ENCODE measurements around the gene ROCK1.
"Not testable (repeated sequence)": the region's sequence is repeated elsewhere in the genome, so short reads cannot be mapped to it uniquely, and the experiment has no call there.

The ROCK1 gene

GRCh38 chr18:20975077-20975476, 136.5 kb downstream of the ROCK1 start:
- no peak for DNase-seq (ENCODE audit: extremely low read depth, low read depth)
- no peak for TF ChIP-seq CTCF (IDR thresholded peaks at IDR 0.05; ENCODE audit: low read depth, low read length)

- no peak for DNase-seq (ENCODE audit: extremely low read depth, low read depth)
- peak; percentile 57 for TF ChIP-seq CTCF (IDR thresholded peaks at IDR 0.05; ENCODE audit: low read depth, low read length)
These were observed 139.7 kb downstream of the ROCK1 start for GRCh38 chr18:20971886-20972267.

DNA sequence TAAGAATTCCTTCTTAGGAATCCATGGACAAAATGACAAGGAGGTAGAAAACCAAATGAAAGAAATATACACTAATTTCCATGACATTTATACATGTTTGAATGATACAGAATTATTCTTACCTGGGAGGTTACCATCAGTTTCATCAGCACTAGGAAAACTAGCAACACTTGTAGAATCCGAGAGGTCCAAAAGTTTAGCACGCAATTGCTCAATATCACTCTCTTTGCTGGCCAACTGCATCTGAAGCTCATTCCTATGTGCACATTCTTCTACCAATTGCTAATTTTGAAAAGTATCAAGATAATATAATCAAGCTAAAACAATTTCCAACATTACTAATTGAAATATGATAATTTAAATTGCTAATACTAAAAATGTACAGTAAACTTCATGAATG, 144.8 kb downstream of the ROCK1 start:
- DNase-seq (ENCODE audit: extremely low read depth, low read depth), result no peak
- TF ChIP-seq CTCF (IDR thresholded peaks at IDR 0.05; ENCODE audit: low read depth, low read length), result no peak

DNA sequence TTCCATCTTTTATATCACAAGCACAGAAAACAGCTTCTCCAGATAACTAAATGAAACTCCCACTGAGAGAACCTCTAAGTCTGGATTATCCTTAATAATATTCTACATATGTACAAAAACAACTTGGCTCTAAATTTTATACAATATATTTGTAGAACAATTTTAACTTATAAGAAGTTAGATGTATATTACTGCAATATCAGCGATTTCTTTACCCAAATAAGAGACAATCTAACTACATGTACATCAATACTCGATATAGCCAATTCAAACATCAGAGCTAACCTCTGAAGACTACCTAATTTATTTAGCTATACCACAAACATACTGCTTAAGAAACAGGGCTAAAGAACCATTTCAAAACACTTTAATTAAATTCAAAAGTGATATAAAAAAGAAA, 148.6 kb downstream of the ROCK1 start:
- TF ChIP-seq CTCF (IDR thresholded peaks at IDR 0.05; ENCODE audit: low read depth, low read length), result no peak

DNA sequence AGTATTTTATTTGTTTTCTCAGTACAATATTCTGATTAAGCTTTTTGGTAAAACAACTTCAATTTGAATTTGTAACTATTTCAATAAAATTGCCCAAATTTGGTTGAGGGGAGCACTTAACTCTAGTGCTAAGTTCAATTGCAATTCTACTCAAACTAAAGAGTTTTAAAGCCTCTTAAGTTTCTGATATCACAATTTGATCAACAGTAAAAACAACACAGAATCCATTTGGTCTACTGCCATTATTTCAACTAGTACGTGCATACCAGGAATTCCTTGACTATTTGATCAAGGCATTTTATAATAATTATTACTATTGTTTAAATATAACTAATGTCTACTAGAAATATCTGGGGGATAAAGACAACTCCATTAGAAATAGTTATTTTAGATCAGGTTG, 150.9 kb downstream of the ROCK1 start:
- no peak for DNase-seq (ENCODE audit: extremely low read depth, low read depth)
- TF ChIP-seq CTCF (IDR thresholded peaks at IDR 0.05; ENCODE audit: low read depth, low read length), result no peak

More for the DNA sequence above, 148.6 kb downstream of the ROCK1 start:
- no peak for DNase-seq (ENCODE audit: extremely low read depth, low read depth)

GRCh38 chr18:20950827-20951226, 160.8 kb downstream of the ROCK1 start:
- DNase-seq (ENCODE audit: extremely low read depth, low read depth), result not testable (repeated sequence)

All from AG09319 (cell line).